ENCODE measurements around the gene FAM133A.

Gene FAM133A

GRCh38 chrX:93673869-93674271 is at the start of gene FAM133A:
Gene FAM133A (plus strand): TSS chrX:93674206. CDS start chrX:93709420, 35,214 bp downstream.
- no peak for DNase-seq
- Histone ChIP-seq H3K27ac (no peak within 1 kb of the TSS), H3K9me3 (ENCODE audit: severe bottlenecking) (no peaks in the 10 kb centered on the region), H3K4me3 (ENCODE audit: low read depth, low read length) (peak within 1 kb of the TSS; percentile 14; the same call in 1 of the 2 replicates), H3K27me3 (ENCODE audit: insufficient read depth, low read depth, severe bottlenecking) (peaks cover 47% of the 10 kb centered on the region), H3K36me3 (no peaks in the 10 kb centered on the region)
- TF ChIP-seq, protein P1, sequence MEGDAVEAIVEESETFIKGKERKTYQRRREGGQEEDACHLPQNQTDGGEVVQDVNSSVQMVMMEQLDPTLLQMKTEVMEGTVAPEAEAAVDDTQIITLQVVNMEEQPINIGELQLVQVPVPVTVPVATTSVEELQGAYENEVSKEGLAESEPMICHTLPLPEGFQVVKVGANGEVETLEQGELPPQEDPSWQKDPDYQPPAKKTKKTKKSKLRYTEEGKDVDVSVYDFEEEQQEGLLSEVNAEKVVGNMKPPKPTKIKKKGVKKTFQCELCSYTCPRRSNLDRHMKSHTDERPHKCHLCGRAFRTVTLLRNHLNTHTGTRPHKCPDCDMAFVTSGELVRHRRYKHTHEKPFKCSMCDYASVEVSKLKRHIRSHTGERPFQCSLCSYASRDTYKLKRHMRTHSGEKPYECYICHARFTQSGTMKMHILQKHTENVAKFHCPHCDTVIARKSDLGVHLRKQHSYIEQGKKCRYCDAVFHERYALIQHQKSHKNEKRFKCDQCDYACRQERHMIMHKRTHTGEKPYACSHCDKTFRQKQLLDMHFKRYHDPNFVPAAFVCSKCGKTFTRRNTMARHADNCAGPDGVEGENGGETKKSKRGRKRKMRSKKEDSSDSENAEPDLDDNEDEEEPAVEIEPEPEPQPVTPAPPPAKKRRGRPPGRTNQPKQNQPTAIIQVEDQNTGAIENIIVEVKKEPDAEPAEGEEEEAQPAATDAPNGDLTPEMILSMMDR (IDR thresholded peaks at IDR 0.05; ENCODE audit: low read depth, low read length), result no peak

GRCh38 chrX:93637591-93637990 is 36.4 kb upstream of the FAM133A start:
- no peak for DNase-seq
- TF ChIP-seq, protein P1 (IDR thresholded peaks at IDR 0.05; ENCODE audit: low read depth, low read length), result no peak
- H3K36me3 ChIP-seq, result no peaks in the 10 kb centered on the region
- H3K9me3 ChIP-seq (ENCODE audit: severe bottlenecking), result no peaks in the 10 kb centered on the region
- H3K27me3 ChIP-seq (ENCODE audit: insufficient read depth, low read depth, severe bottlenecking), result no peaks in the 10 kb centered on the region
- H3K27ac ChIP-seq, result no peak overlapping the region
- no peak overlapping the region for H3K4me3 ChIP-seq (ENCODE audit: low read depth, low read length)

GRCh38 chrX:93649381-93649780 is 24.6 kb upstream of the FAM133A start:
- H3K27ac ChIP-seq, result no peak overlapping the region
- H3K9me3 ChIP-seq (ENCODE audit: severe bottlenecking), result no peaks in the 10 kb centered on the region
- TF ChIP-seq, protein P1 (IDR thresholded peaks at IDR 0.05; ENCODE audit: low read depth, low read length), result no peak
- peaks cover 4% of the 10 kb centered on the region for H3K27me3 ChIP-seq (ENCODE audit: insufficient read depth, low read depth, severe bottlenecking)
- H3K4me3 ChIP-seq (ENCODE audit: low read depth, low read length), result no peak overlapping the region
- DNase-seq, result no peak
- no peaks in the 10 kb centered on the region for H3K36me3 ChIP-seq

GRCh38 chrX:93660575-93660974 is 13.4 kb upstream of the FAM133A start:
- Histone ChIP-seq H3K4me3 (ENCODE audit: low read depth, low read length) (no peak overlapping the region), H3K36me3 (no peaks in the 10 kb centered on the region), H3K27me3 (ENCODE audit: insufficient read depth, low read depth, severe bottlenecking) (peaks cover 7% of the 10 kb centered on the region), H3K27ac (no peak overlapping the region), H3K9me3 (ENCODE audit: severe bottlenecking) (no peaks in the 10 kb centered on the region)
- TF ChIP-seq, protein P1 (IDR thresholded peaks at IDR 0.05; ENCODE audit: low read depth, low read length), result no peak
- DNase-seq, result no peak

- Histone ChIP-seq H3K27ac (no peak within 1 kb of the TSS), H3K27me3 (ENCODE audit: insufficient read depth, low read depth, severe bottlenecking) (peaks cover 47% of the 10 kb centered on the region), H3K4me3 (ENCODE audit: low read depth, low read length) (peak within 1 kb of the TSS; percentile 14; the same call in 1 of the 2 replicates), H3K9me3 (ENCODE audit: severe bottlenecking) (no peaks in the 10 kb centered on the region), H3K36me3 (no peaks in the 10 kb centered on the region)
- no peak for DNase-seq
- TF ChIP-seq, protein P1 (IDR thresholded peaks at IDR 0.05; ENCODE audit: low read depth, low read length), result no peak
Measured at GRCh38 chrX:93673056-93673868, 744 bp upstream of the FAM133A start, which contains the start of gene NAP1L3. Gene NAP1L3 (minus strand): TSS chrX:93673578. CDS start chrX:93673304, 274 bp downstream.
